Endothelial cell of umbilical vein (primary cell): Measurements from ENCODE around the gene IPPK. TPM values are rescaled to one million over a fixed set of nuclear protein-coding genes. Genes with fewer than 3 reads are reported as not detected.

ENCODE experiments used
- BruUV-seq: library from RNA; stranded (reverse); fragments of 400-500 nt; replicated peaks from 2 replicates; lab custom pipeline; 2021; lab: Mats Ljungman, UMichigan
- CTCF ChIA-PET: fragments of 300-600, 350-600 bp; sonication (Branson Sonifier 250); formaldehyde crosslinking; loops from one replicate; lab custom pipeline; 2021; ENCODE audit warnings: antibody characterized with exemption, inconsistent platforms; lab: Charles Lee
- POLR2A ChIA-PET: fragments of 300-600, 350-600 bp; sonication (Branson Sonifier 250); formaldehyde crosslinking; loops from one replicate; lab custom pipeline; 2021; ENCODE audit warnings: antibody characterized with exemption, inconsistent platforms; lab: Charles Lee
- DNase-seq: peaks from one replicate; pipeline ENCODE4 v3.0.0-alpha.2; 2011; ENCODE audit warnings: low read depth, low spot score
- FAIRE-seq: peaks from 2 replicates; lab custom pipeline; 2011; peaks lifted over from hg19 to GRCh38; lab: Jason Lieb, UNC
- H2AFZ ChIP-seq: 2 replicates; pipeline ENCODE4 v1.6.0; 2012; ENCODE audit warnings: low read depth, low read length, control low read depth, inconsistent platforms
- H3K27ac ChIP-seq: 2 replicates; pipeline ENCODE4 v1.5.1; 2011; ENCODE audit warnings: low read depth, mild to moderate bottlenecking, control low read depth, low read length, moderate library complexity; ENCODE audit not compliant: insufficient read depth
- H3K27me3 ChIP-seq, 2 experiments: 2 replicates each; pipeline versions ENCODE4 v1.6.0 to v1.6.1; 2011; ENCODE audit warnings: low read length in 2 of 2, mixed read lengths in 1 of 2; ENCODE audit not compliant: control insufficient read depth in 2 of 2, insufficient read depth in 2 of 2
- H3K36me3 ChIP-seq, 2 experiments: 2 replicates in 1 of 2; 3 replicates in 1 of 2; pipeline ENCODE4 v1.5.1; 2011; ENCODE audit warnings: low read length in 2 of 2, mild to moderate bottlenecking in 1 of 2, moderate library complexity in 1 of 2; ENCODE audit not compliant: control insufficient read depth in 2 of 2, insufficient read depth in 2 of 2; ENCODE audit errors: extremely low read depth in 1 of 2
- H3K4me1 ChIP-seq: 3 replicates; pipeline ENCODE4 v1.5.1; 2011; ENCODE audit warnings: mild to moderate bottlenecking, low read length; ENCODE audit not compliant: control insufficient read depth, insufficient read depth; ENCODE audit errors: extremely low read depth
- H3K4me2 ChIP-seq: 2 replicates; pipeline ENCODE4 v1.6.1; 2011; ENCODE audit warnings: low read length, control low read depth, mixed read lengths; ENCODE audit not compliant: insufficient read depth
- H3K4me3 ChIP-seq, 3 experiments: fragments of 200-600 bp in 1 of 3; sonication (generic), shearing (Covaris generic) in 1 of 3; replicated peaks in 1 of 3; 2 replicates each; pipeline ENCODE4 v1.5.1; 2011 to 2016; ENCODE audit warnings: control low read depth in 3 of 3, low read length in 3 of 3, mild to moderate bottlenecking in 2 of 3, inconsistent platforms in 1 of 3, low read depth in 1 of 3, moderate library complexity in 1 of 3; ENCODE audit not compliant: insufficient read depth in 1 of 3
- H3K79me2 ChIP-seq: 2 replicates; pipeline ENCODE4 v1.6.0; 2012; ENCODE audit warnings: low read length, inconsistent platforms; ENCODE audit not compliant: control insufficient read depth, insufficient read depth
- H3K9ac ChIP-seq: replicated peaks from 2 replicates; pipeline ENCODE3; 2011; ENCODE audit warnings: low read length, control low read depth; ENCODE audit not compliant: insufficient read depth; ENCODE audit errors: extremely low read depth
- H3K9me1 ChIP-seq: replicated peaks from 3 replicates; pipeline ENCODE4 v1.6.0; 2011; ENCODE audit warnings: mild to moderate bottlenecking, low read length; ENCODE audit not compliant: control insufficient read depth, insufficient read depth; ENCODE audit errors: extremely low read depth
- H3K9me3 ChIP-seq: replicated peaks from 2 replicates; pipeline ENCODE4 v1.5.1; 2012; ENCODE audit warnings: low read length, inconsistent platforms; ENCODE audit not compliant: control insufficient read depth, insufficient read depth
- H4K20me1 ChIP-seq: replicated peaks from 2 replicates; pipeline ENCODE3; 2011; ENCODE audit warnings: mild to moderate bottlenecking, low read length; ENCODE audit not compliant: control insufficient read depth, insufficient read depth; ENCODE audit errors: extremely low read depth
- CTCF ChIP-seq, 2 donors: IDR thresholded peaks; 1 replicate in 1 of 2; 2 replicates in 1 of 2; pipeline ENCODE4 v1.5.1; 2011; ENCODE audit warnings: low read length in 2 of 2, mild to moderate bottlenecking in 2 of 2, moderate library complexity in 2 of 2, control low read depth in 1 of 2, inconsistent platforms in 1 of 2, low read depth in 1 of 2; ENCODE audit not compliant: insufficient read depth in 1 of 2; ENCODE audit errors: extremely low read depth in 1 of 2
- EZH2 ChIP-seq: IDR thresholded peaks from 2 replicates; pipeline ENCODE4 v1.6.1; 2012; ENCODE audit warnings: borderline replicate concordance, low read depth, mild to moderate bottlenecking, moderate library complexity, low read length, inconsistent platforms; ENCODE audit not compliant: severe bottlenecking
- FOS ChIP-seq: IDR thresholded peaks from 2 replicates; pipeline ENCODE4 v1.6.1; 2011; ENCODE audit warnings: mild to moderate bottlenecking, low read length, moderate library complexity, borderline replicate concordance; ENCODE audit not compliant: insufficient read depth
- GATA2 ChIP-seq: IDR thresholded peaks from 2 replicates; pipeline ENCODE4 v1.7.0; 2011; ENCODE audit warnings: low read depth, mild to moderate bottlenecking, moderate library complexity, mixed read lengths, low read length; ENCODE audit not compliant: insufficient read length, insufficient read depth
- JUN ChIP-seq: IDR thresholded peaks from 2 replicates; pipeline ENCODE4 v1.6.1; 2011; ENCODE audit warnings: borderline replicate concordance, low read depth; ENCODE audit not compliant: insufficient read length, insufficient read depth
- MAX ChIP-seq: IDR thresholded peaks from 2 replicates; pipeline ENCODE4 v1.6.1; 2011; ENCODE audit not compliant: insufficient read depth, insufficient read length
- MYC ChIP-seq: IDR thresholded peaks from one replicate; pipeline ENCODE4 v1.6.1; 2011; ENCODE audit warnings: mild to moderate bottlenecking, low read depth, low read length
- POLR2A ChIP-seq: IDR thresholded peaks from 2 replicates; pipeline ENCODE4 v1.6.1; 2012; ENCODE audit warnings: low read depth, mild to moderate bottlenecking, control low read depth, low read length
- POLR2AphosphoS5 ChIP-seq: IDR thresholded peaks from 2 replicates; pipeline ENCODE4 v1.6.1; 2012; ENCODE audit warnings: low read depth, mild to moderate bottlenecking, control low read depth, low read length, moderate library complexity; ENCODE audit not compliant: insufficient read depth
- dilution Hi-C: fragments of 300-500 bp; cut with MboI; formaldehyde crosslinking; loops from one replicate; pipeline ENCODE4 v1.15.0; 2019; ENCODE audit warnings: low sequenced_read_pairs; ENCODE audit not compliant: extremely low pct_ligation_motif_present
- intact Hi-C: fragments of 100-400 bp; cut with micrococcal nuclease; formaldehyde crosslinking; loops from one replicate; pipeline ENCODE4 v1.10.0; 2022
- polyA plus RNA-seq, 4 experiments: library from polyadenylated mRNA; depleted of rRNA in 3 of 4; stranded (reverse) in 3 of 4; unstranded in 1 of 4; fragments of >200 nt; gene quantifications; 2 replicates each; pipeline versions ENCODE4 v1.2.1 to v1.2.3, GENCODE V29; 2011 to 2012; ENCODE audit warnings: missing spikeins in 1 of 4
- total RNA-seq: library from RNA; stranded (reverse); gene quantifications from 2 replicates; pipeline ENCODE4 v1.2.3, GENCODE V29; 2021

IPPK gene
- total and polyA plus RNA-seq, 2 donors (not counting 3 experiments of a cell fraction or from before 2014, with no cell fraction given): 14.0 to 28.0 TPM

- intact Hi-C loops: no loop called here
- H4K20me1 ChIP-seq: no peaks in the 10 kb centered on the region
- H3K9me3 ChIP-seq: no peaks in the 10 kb centered on the region
- no peak overlapping the region for H3K4me2 ChIP-seq
- no peaks in the 10 kb centered on the region for H3K27me3 ChIP-seq
- no peaks in the 10 kb centered on the region for H3K4me1 ChIP-seq
- H3K4me3 ChIP-seq: no peak overlapping the region
- H3K36me3 ChIP-seq: peaks cover 6 to 26% of the 10 kb centered on the region in 2 experiments
- BruUV-seq: no TSS peak
- H2AFZ ChIP-seq: no peak overlapping the region
- H3K27ac ChIP-seq: no peak overlapping the region
- H3K9ac ChIP-seq: no peak overlapping the region
- no peaks in the 10 kb centered on the region for H3K79me2 ChIP-seq
- dilution Hi-C loops: no loop called here
- CTCF ChIA-PET: no interaction called here
- H3K9me1 ChIP-seq: no peaks in the 10 kb centered on the region
- TF ChIP-seq CTCF (IDR thresholded peaks at IDR 0.05; ENCODE audit: extremely low read depth in 1 of 2, insufficient read depth in 1 of 2, low read depth in 1 of 2, low read length in 2 of 2) (no peak), POLR2AphosphoS5 (no peak), EZH2 (no peak), JUN (no peak), MAX (no peak), FOS (no peak), MYC (no peak), GATA2 (no peak), POLR2A (no peak)
- no peak for FAIRE-seq
- POLR2A ChIA-PET: no interaction called here
- no peak for DNase-seq
Observed at GRCh38 chr9:92612292-92612691, 57.6 kb downstream of the IPPK start.
